ENCODE results near the gene GANC. TPM values are rescaled to one million over a fixed set of nuclear protein-coding genes. Genes with fewer than 3 reads are reported as not detected.
A peak's percentile ranks its signal among the peaks of the same experiment; 100 is the strongest.

Gene GANC
- total and polyA plus RNA-seq, 2 donors (not counting 1 experiment from before 2014, with no cell fraction given), result 15.1 to 24.6 TPM

- Histone ChIP-seq H3K9me3 (ENCODE audit: control insufficient read depth, insufficient read depth, low read depth, low read length) (no peaks in the 10 kb centered on the region), H3K79me2 (ENCODE audit: control insufficient read depth, insufficient read depth, low read length) (no peaks in the 10 kb centered on the region), H3K9ac (ENCODE audit: insufficient read depth, low read length) (no peak overlapping the region), H3K27ac (ENCODE audit: insufficient read depth, low read length) (no peak overlapping the region), H3K4me2 (ENCODE audit: extremely low read depth, insufficient read depth, low read length) (no peak overlapping the region), H3K4me3 (replicated peaks in 1 of 4; ENCODE audit: control extremely low read depth in 1 of 4, insufficient read depth in 1 of 4, low read depth in 3 of 4, low read length in 4 of 4) (no peak overlapping the region), H3K27me3 (ENCODE audit: control insufficient read depth, insufficient read depth, low read length) (no peaks in the 10 kb centered on the region), H4K20me1 (ENCODE audit: control insufficient read depth, extremely low read depth, insufficient read depth, low read length) (no peaks in the 10 kb centered on the region), H2AFZ (ENCODE audit: low read length) (no peak overlapping the region), H3K36me3 (ENCODE audit: control insufficient read depth, insufficient read depth, low read length) (peaks cover 11% of the 10 kb centered on the region), H3K4me1 (ENCODE audit: control insufficient read depth, extremely low read depth, insufficient read depth, low read length) (no peaks in the 10 kb centered on the region)
- no peak for TF ChIP-seq EZH2 (IDR thresholded peaks at IDR 0.05; ENCODE audit: low read length, missing control alignments)
- no peak for TF ChIP-seq CTCF (conservative IDR thresholded peaks at IDR 0.05 in 1 of 2, IDR thresholded peaks at IDR 0.05 in 1 of 2; ENCODE audit: low read depth in 1 of 2, low read length in 2 of 2)
- DNase-seq (ENCODE audit: low read depth in 2 of 2), result peak in 1 of 2 donors; percentile 4
Measured at GRCh38 chr15:42232606-42233005, 40.4 kb upstream of the GANC start.

- H2AFZ ChIP-seq (ENCODE audit: low read length), result no peak overlapping the region
- no peaks in the 10 kb centered on the region for H4K20me1 ChIP-seq (ENCODE audit: control insufficient read depth, extremely low read depth, insufficient read depth, low read length)
- no peak overlapping the region for H3K4me3 ChIP-seq (replicated peaks in 1 of 4; ENCODE audit: control extremely low read depth in 1 of 4, insufficient read depth in 1 of 4, low read depth in 3 of 4, low read length in 4 of 4)
- TF ChIP-seq EZH2 (IDR thresholded peaks at IDR 0.05; ENCODE audit: low read length, missing control alignments), result no peak
- no peak for TF ChIP-seq CTCF (conservative IDR thresholded peaks at IDR 0.05 in 1 of 2, IDR thresholded peaks at IDR 0.05 in 1 of 2; ENCODE audit: low read depth in 1 of 2, low read length in 2 of 2)
- DNase-seq (ENCODE audit: low read depth in 2 of 2), result no peak
- H3K27ac ChIP-seq (ENCODE audit: insufficient read depth, low read length), result no peak overlapping the region
- H3K4me2 ChIP-seq (ENCODE audit: extremely low read depth, insufficient read depth, low read length), result no peak overlapping the region
- no peaks in the 10 kb centered on the region for H3K4me1 ChIP-seq (ENCODE audit: control insufficient read depth, extremely low read depth, insufficient read depth, low read length)
- peaks cover 11% of the 10 kb centered on the region for H3K36me3 ChIP-seq (ENCODE audit: control insufficient read depth, insufficient read depth, low read length)
- H3K9ac ChIP-seq (ENCODE audit: insufficient read depth, low read length), result no peak overlapping the region
- H3K27me3 ChIP-seq (ENCODE audit: control insufficient read depth, insufficient read depth, low read length), result no peaks in the 10 kb centered on the region
- H3K9me3 ChIP-seq (ENCODE audit: control insufficient read depth, insufficient read depth, low read depth, low read length), result no peaks in the 10 kb centered on the region
- H3K79me2 ChIP-seq (ENCODE audit: control insufficient read depth, insufficient read depth, low read length), result no peaks in the 10 kb centered on the region
Measured at GRCh38 chr15:42233107-42233506, 39.9 kb upstream of the GANC start.

GRCh38 chr15:42239528-42240182 lies 33.3 kb upstream of the GANC start:
- TF ChIP-seq CTCF (conservative IDR thresholded peaks at IDR 0.05 in 1 of 2, IDR thresholded peaks at IDR 0.05 in 1 of 2; ENCODE audit: low read depth in 1 of 2, low read length in 2 of 2) (no peak), EZH2 (IDR thresholded peaks at IDR 0.05; ENCODE audit: low read length, missing control alignments) (no peak)
- H3K9ac ChIP-seq (ENCODE audit: insufficient read depth, low read length), result no peak overlapping the region
- no peaks in the 10 kb centered on the region for H3K9me3 ChIP-seq (ENCODE audit: control insufficient read depth, insufficient read depth, low read depth, low read length)

More at GRCh38 chr15:42239528-42240182, 33.3 kb upstream of the GANC start:
- Histone ChIP-seq H3K4me2 (ENCODE audit: extremely low read depth, insufficient read depth, low read length) (no peak overlapping the region), H3K4me1 (ENCODE audit: control insufficient read depth, extremely low read depth, insufficient read depth, low read length) (no peaks in the 10 kb centered on the region), H3K79me2 (ENCODE audit: control insufficient read depth, insufficient read depth, low read length) (no peaks in the 10 kb centered on the region), H3K36me3 (ENCODE audit: control insufficient read depth, insufficient read depth, low read length) (peaks cover 3% of the 10 kb centered on the region), H4K20me1 (ENCODE audit: control insufficient read depth, extremely low read depth, insufficient read depth, low read length) (no peaks in the 10 kb centered on the region), H3K4me3 (replicated peaks in 1 of 4; ENCODE audit: control extremely low read depth in 1 of 4, insufficient read depth in 1 of 4, low read depth in 3 of 4, low read length in 4 of 4) (no peak overlapping the region), H3K27me3 (ENCODE audit: control insufficient read depth, insufficient read depth, low read length) (no peaks in the 10 kb centered on the region), H2AFZ (ENCODE audit: low read length) (no peak overlapping the region), H3K27ac (ENCODE audit: insufficient read depth, low read length) (no peak overlapping the region)
- DNase-seq (ENCODE audit: low read depth in 2 of 2), result peak in 1 of 2 donors; percentile 2
